Rectal smooth muscle tissue (tissue), 1 donor: ENCODE measurements around the gene RGS18.
"Not testable (repeated sequence)": the region's sequence is repeated elsewhere in the genome, so short reads cannot be mapped to it uniquely, and the experiment has no call there.

ENCODE experiments used
- H3K27ac ChIP-seq: one replicate; pipeline ENCODE4 v1.7.0; 2013; ENCODE audit warnings: low read depth, low read length, inconsistent platforms
- H3K27me3 ChIP-seq: one replicate; pipeline ENCODE4 v1.7.0; 2013; ENCODE audit warnings: low read length; ENCODE audit not compliant: control insufficient read depth, insufficient read depth
- H3K36me3 ChIP-seq: one replicate; pipeline ENCODE4 v1.7.0; 2013; ENCODE audit warnings: low read length; ENCODE audit not compliant: control insufficient read depth, insufficient read depth
- H3K4me1 ChIP-seq: one replicate; pipeline ENCODE4 v1.7.0; 2013; ENCODE audit warnings: low read length; ENCODE audit not compliant: control insufficient read depth, insufficient read depth
- H3K4me3 ChIP-seq: one replicate; pipeline ENCODE4 v1.7.0; 2013; ENCODE audit warnings: low read length
- H3K9ac ChIP-seq: one replicate; pipeline ENCODE4 v1.7.0; 2013; ENCODE audit warnings: low read length

RGS18 gene

DNA sequence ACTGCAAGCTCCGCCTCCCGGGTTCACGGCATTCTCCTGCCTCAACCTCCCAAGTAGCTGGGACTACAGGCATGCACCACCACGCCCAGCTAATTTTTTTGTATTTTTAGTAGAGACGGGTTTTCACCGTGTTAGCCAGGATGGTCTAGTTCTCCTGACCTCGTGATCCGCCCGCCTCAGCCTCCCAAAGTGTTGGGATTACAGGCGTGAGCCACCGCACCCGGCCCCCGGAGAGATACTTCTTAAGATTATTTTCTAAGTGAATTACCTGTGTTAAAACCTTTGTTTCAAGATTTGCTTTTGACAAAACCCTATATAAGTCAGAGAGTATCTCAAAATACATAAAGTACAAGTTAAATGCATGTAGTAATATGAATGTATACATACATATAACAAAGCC lies 69.7 kb downstream of the RGS18 start:
- H3K36me3 ChIP-seq, H3K4me3 ChIP-seq: not testable (repeated sequence)

GRCh38 chr1:192232817-192233417 lies 74.7 kb downstream of the RGS18 start:
- Histone ChIP-seq H3K27me3 (no peaks in the 10 kb centered on the region), H3K4me1 (no peaks in the 10 kb centered on the region), H3K27ac (no peak overlapping the region)

More for the DNA sequence above, 69.7 kb downstream of the RGS18 start:
- not testable (repeated sequence) for H3K9ac ChIP-seq, H3K4me1 ChIP-seq, H3K27ac ChIP-seq, H3K27me3 ChIP-seq

DNA sequence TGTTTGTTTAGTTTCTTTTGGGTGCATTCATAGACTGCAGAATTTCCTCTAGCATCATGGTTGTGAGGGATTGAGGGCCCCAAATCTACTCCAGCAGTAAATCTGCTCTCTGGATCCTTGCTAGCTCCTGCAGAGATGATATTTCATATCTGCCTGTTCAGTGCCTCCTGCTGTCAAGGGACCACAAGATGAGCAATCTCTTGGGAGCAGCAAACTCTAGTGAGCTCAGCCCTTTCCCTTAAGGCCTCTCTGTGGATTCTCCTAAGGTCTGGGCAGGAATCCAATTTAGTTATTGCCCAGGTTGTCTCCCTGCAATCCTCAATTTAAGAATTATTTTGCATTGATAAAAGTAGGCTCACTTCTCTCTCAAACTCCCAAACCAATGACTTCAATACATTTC lies 76.9 kb downstream of the RGS18 start:
- Histone ChIP-seq H3K27me3 (no peaks in the 10 kb centered on the region), H3K27ac (no peak overlapping the region), H3K36me3 (no peaks in the 10 kb centered on the region), H3K9ac (no peak overlapping the region), H3K4me1 (no peaks in the 10 kb centered on the region), H3K4me3 (no peak overlapping the region)

More at GRCh38 chr1:192232817-192233417, 74.7 kb downstream of the RGS18 start:
- H3K4me3 ChIP-seq: no peak overlapping the region
- no peak overlapping the region for H3K9ac ChIP-seq
- no peaks in the 10 kb centered on the region for H3K36me3 ChIP-seq
